ENCODE data around the gene PSMD13.

The PSMD13 gene

GRCh38 chr11:204587-205109, 32.1 kb upstream of the PSMD13 start:
- no peak for FAIRE-seq

- no peak for FAIRE-seq
Observed at GRCh38 chr11:205221-206001, 31.4 kb upstream of the PSMD13 start.

- FAIRE-seq: no peak
Observed at GRCh38 chr11:206002-206384, 30.8 kb upstream of the PSMD13 start.

- FAIRE-seq: no peak
Observed at GRCh38 chr11:206526-207207, 30.1 kb upstream of the PSMD13 start.

GRCh38 chr11:207208-207862, 29.4 kb upstream of the PSMD13 start, which contains the start of the genes BET1L and RIC8A:
BET1L (minus strand) TSS chr11:207399; CDS start chr11:207321, 78 bp downstream.
RIC8A (plus strand) TSS chr11:207708; CDS start chr11:208855, 1,147 bp downstream.
- FAIRE-seq: no peak

GRCh38 chr11:207863-208180, 29.0 kb upstream of the PSMD13 start:
- FAIRE-seq: no peak

GRCh38 chr11:208181-208916, 28.4 kb upstream of the PSMD13 start:
- no peak for FAIRE-seq

GRCh38 chr11:208917-209260, 27.9 kb upstream of the PSMD13 start:
- no peak for FAIRE-seq

- FAIRE-seq: no peak
Observed at GRCh38 chr11:209275-210121, 27.3 kb upstream of the PSMD13 start.

- no peak for FAIRE-seq
Observed at GRCh38 chr11:210122-210802, 26.5 kb upstream of the PSMD13 start.

- FAIRE-seq: no peak
Observed at GRCh38 chr11:210803-211180, 26.0 kb upstream of the PSMD13 start.

- FAIRE-seq: no peak
Observed at GRCh38 chr11:211295-211694, 25.5 kb upstream of the PSMD13 start.

GRCh38 chr11:211741-212140, 25.0 kb upstream of the PSMD13 start:
- no peak for FAIRE-seq

GRCh38 chr11:212150-213100, 24.4 kb upstream of the PSMD13 start:
- FAIRE-seq: no peak

- no peak for FAIRE-seq
Observed at GRCh38 chr11:213111-213510, 23.7 kb upstream of the PSMD13 start.

GRCh38 chr11:214083-214482, 22.7 kb upstream of the PSMD13 start:
- no peak for FAIRE-seq

GRCh38 chr11:215581-216037, 21.2 kb upstream of the PSMD13 start:
- no peak for FAIRE-seq

- FAIRE-seq: no peak
Observed at GRCh38 chr11:216081-216974, 20.4 kb upstream of the PSMD13 start.

GRCh38 chr11:217704-218103, 19.1 kb upstream of the PSMD13 start:
- FAIRE-seq: no peak

All from colon (tissue), 2 donors.